H1 (cell line): Measurements from ENCODE around the gene CAMK2G. TPM values are rescaled to one million over a fixed set of nuclear protein-coding genes. Genes with fewer than 3 reads are reported as not detected.

Source experiments
- CTCF ChIA-PET: fragments of 300-600 bp; sonication (Branson Sonifier 250); formaldehyde crosslinking; loops from one replicate; lab custom pipeline; 2021; ENCODE audit not compliant: partially characterized antibody; lab: Charles Lee
- POLR2A ChIA-PET: fragments of 300-600 bp; sonication (Branson Sonifier 250); formaldehyde crosslinking; loops from one replicate; lab custom pipeline; 2021; ENCODE audit warnings: inconsistent platforms; ENCODE audit not compliant: partially characterized antibody; lab: Charles Lee
- DNase-seq, 2 experiments: peaks; one replicate each; pipeline versions ENCODE4 v3.0.0 to v3.0.0-alpha.2; 2010 to 2022; ENCODE audit warnings: low spot score in 2 of 2, low read depth in 1 of 2, mixed read lengths in 1 of 2
- FAIRE-seq: peaks from 2 replicates; lab custom pipeline; 2011; peaks lifted over from hg19 to GRCh38; lab: Jason Lieb, UNC
- H2AFZ ChIP-seq: 2 replicates; pipeline ENCODE4 v1.8.1; 2012; ENCODE audit warnings: low read length, inconsistent platforms
- H2AK5ac ChIP-seq: 2 replicates; pipeline ENCODE4 v1.6.1; 2013; ENCODE audit warnings: low read depth, low read length
- H2BK120ac ChIP-seq: replicated peaks from 2 replicates; pipeline ENCODE3; 2013; ENCODE audit warnings: low read depth, low read length, inconsistent platforms
- H2BK12ac ChIP-seq: 2 replicates; pipeline ENCODE4 v1.6.1; 2013; ENCODE audit warnings: low read depth, low read length
- H2BK15ac ChIP-seq: 2 replicates; pipeline ENCODE4 v1.6.1; 2013; ENCODE audit warnings: low read length
- H2BK20ac ChIP-seq: 2 replicates; pipeline ENCODE4 v1.6.1; 2013; ENCODE audit warnings: low read length
- H2BK5ac ChIP-seq: 2 replicates; pipeline ENCODE4 v1.6.1; 2013; ENCODE audit warnings: low read depth, low read length
- H3K14ac ChIP-seq: 2 replicates; pipeline ENCODE4 v1.6.1; 2013; ENCODE audit warnings: inconsistent platforms; ENCODE audit not compliant: insufficient read length
- H3K18ac ChIP-seq: 2 replicates; pipeline ENCODE4 v1.6.1; 2013; ENCODE audit warnings: low read length; ENCODE audit errors: extremely low read depth
- H3K23ac ChIP-seq: 2 replicates; pipeline ENCODE4 v1.6.1; 2013; ENCODE audit warnings: inconsistent platforms; ENCODE audit not compliant: insufficient read length
- H3K23me2 ChIP-seq: 2 replicates; pipeline ENCODE4 v1.6.1; 2013; ENCODE audit warnings: low read depth, low read length
- H3K27ac ChIP-seq: 2 replicates; pipeline ENCODE4 v1.6.1; 2011; ENCODE audit warnings: low read depth, low read length, inconsistent platforms
- H3K27me3 ChIP-seq, 4 experiments: replicated peaks in 1 of 4; 1 replicate in 1 of 4; 2 replicates in 3 of 4; pipeline versions ENCODE4 v1.6.1 to v1.8.1; 2011 to 2013; ENCODE audit warnings: low read length in 3 of 4, mild to moderate bottlenecking in 3 of 4, inconsistent platforms in 2 of 4, mixed read lengths in 2 of 4, moderate library complexity in 1 of 4; ENCODE audit not compliant: control insufficient read depth in 3 of 4, insufficient read depth in 3 of 4; ENCODE audit errors: extremely low read depth in 1 of 4
- H3K36me3 ChIP-seq, 4 experiments: 2 replicates each; pipeline versions ENCODE4 v1.6.1 to v1.8.1; 2011 to 2013; ENCODE audit warnings: mild to moderate bottlenecking in 4 of 4, low read length in 3 of 4, moderate library complexity in 2 of 4, control low read depth in 1 of 4, inconsistent platforms in 1 of 4; ENCODE audit not compliant: insufficient read depth in 4 of 4, control insufficient read depth in 2 of 4
- H3K4ac ChIP-seq: replicated peaks from 2 replicates; pipeline ENCODE3; 2013; ENCODE audit warnings: low read length, low read depth, mixed read lengths, inconsistent platforms; ENCODE audit not compliant: insufficient read length
- H3K4me1 ChIP-seq, 4 experiments: replicated peaks in 1 of 4; 1 replicate in 1 of 4; 2 replicates in 3 of 4; pipeline versions ENCODE4 v1.6.1 to v1.8.1; 2011 to 2013; ENCODE audit warnings: low read length in 3 of 4, inconsistent platforms in 2 of 4, mixed read lengths in 1 of 4; ENCODE audit not compliant: insufficient read depth in 4 of 4, control insufficient read depth in 3 of 4
- H3K4me2 ChIP-seq, 2 experiments: 2 replicates each; pipeline versions ENCODE4 v1.6.1 to v1.8.1; 2011 to 2013; ENCODE audit warnings: low read depth in 2 of 2, low read length in 2 of 2, control low read depth in 1 of 2, inconsistent platforms in 1 of 2, mild to moderate bottlenecking in 1 of 2; ENCODE audit not compliant: insufficient read depth in 1 of 2
- H3K4me3 ChIP-seq, 4 experiments: fragments of 200-600, 300-600 bp in 1 of 4; sonication (generic), shearing (Covaris generic), sonication (Bioruptor Twin) in 1 of 4; 2 replicates each; pipeline versions ENCODE4 v1.5.1 to v1.8.1; 2011 to 2016; ENCODE audit warnings: low read length in 4 of 4, low read depth in 3 of 4, control low read depth in 2 of 4, inconsistent platforms in 2 of 4, mild to moderate bottlenecking in 2 of 4, mixed read lengths in 1 of 4, moderate library complexity in 1 of 4; ENCODE audit not compliant: insufficient read depth in 2 of 4; ENCODE audit errors: extremely low read depth in 1 of 4
- H3K56ac ChIP-seq: replicated peaks from 2 replicates; pipeline ENCODE3; 2013; ENCODE audit warnings: low read depth, mild to moderate bottlenecking, mixed read lengths, low read length, inconsistent platforms; ENCODE audit not compliant: insufficient read length
- H3K79me1 ChIP-seq: 2 replicates; pipeline ENCODE4 v1.6.1; 2013; ENCODE audit warnings: low read depth, low read length, control low read depth
- H3K79me2 ChIP-seq, 2 experiments: 2 replicates each; pipeline versions ENCODE4 v1.6.1 to v1.8.1; 2012 to 2013; ENCODE audit warnings: low read length in 2 of 2, mild to moderate bottlenecking in 2 of 2, inconsistent platforms in 1 of 2; ENCODE audit not compliant: insufficient read depth in 2 of 2, control insufficient read depth in 1 of 2
- H3K9ac ChIP-seq, 4 experiments: replicated peaks in 1 of 4; 1 replicate in 1 of 4; 2 replicates in 3 of 4; pipeline versions ENCODE4 v1.6.1 to v1.8.1; 2011 to 2013; ENCODE audit warnings: low read depth in 3 of 4, low read length in 3 of 4, control low read depth in 2 of 4, mild to moderate bottlenecking in 2 of 4, moderate library complexity in 2 of 4, inconsistent platforms in 1 of 4; ENCODE audit errors: extremely low read depth in 1 of 4
- H3K9me3 ChIP-seq, 2 experiments: 2 replicates each; pipeline versions ENCODE4 v1.6.1 to v1.8.1; 2012 to 2013; ENCODE audit warnings: mild to moderate bottlenecking in 2 of 2, moderate library complexity in 2 of 2, control low read depth in 1 of 2, inconsistent platforms in 1 of 2, low read depth in 1 of 2, low read length in 1 of 2, mixed read lengths in 1 of 2; ENCODE audit not compliant: insufficient read depth in 2 of 2
- H4K20me1 ChIP-seq, 2 experiments: replicated peaks in 1 of 2; 2 replicates each; pipeline versions ENCODE3 to v1.8.1; 2011 to 2013; ENCODE audit warnings: inconsistent platforms in 2 of 2, low read length in 2 of 2, mild to moderate bottlenecking in 1 of 2; ENCODE audit not compliant: insufficient read depth in 2 of 2, control insufficient read depth in 1 of 2
- H4K5ac ChIP-seq: 2 replicates; pipeline ENCODE4 v1.6.1; 2013; ENCODE audit warnings: low read length, low read depth, mixed read lengths, inconsistent platforms; ENCODE audit not compliant: insufficient read length
- H4K8ac ChIP-seq: 2 replicates; pipeline ENCODE4 v1.8.0; 2013; ENCODE audit warnings: mild to moderate bottlenecking, moderate library complexity, low read length, inconsistent platforms; ENCODE audit not compliant: insufficient read depth; ENCODE audit errors: extremely low read depth
- H4K91ac ChIP-seq: replicated peaks from 2 replicates; pipeline ENCODE3; 2013; ENCODE audit warnings: low read length, mixed read lengths, inconsistent platforms; ENCODE audit not compliant: insufficient read length
- BRCA1 ChIP-seq: IDR thresholded peaks from 2 replicates; pipeline ENCODE4 v1.6.1; 2012; ENCODE audit warnings: low read depth, low read length, improper control_type of control experiment
- SIRT6 ChIP-seq: IDR thresholded peaks from one replicate; pipeline ENCODE4 v1.7.1; 2012; ENCODE audit warnings: low read length, inconsistent platforms
- TAF7 ChIP-seq: optimal IDR thresholded peaks from 2 replicates; pipeline ENCODE3; 2011; ENCODE audit warnings: low read depth, mild to moderate bottlenecking, inconsistent platforms, low read length, moderate library complexity, borderline replicate concordance
- WGBS, 2 experiments: shearing (Covaris generic) in 1 of 2; methylation state at CpG; one replicate each; pipeline versions ENCODE4 v1.1.6 to v1.1.7; 2013 to 2015; ENCODE audit warnings: low lambda C conversion rate in 2 of 2, mixed read lengths in 2 of 2, inconsistent platforms in 1 of 2, low coverage in 1 of 2, missing lambda C conversion rate in 1 of 2; ENCODE audit not compliant: insufficient replicate concordance in 2 of 2, insufficient coverage in 1 of 2, insufficient read length in 1 of 2; ENCODE audit errors: extremely low coverage in 1 of 2, missing lambda C conversion rate in 1 of 2; 5-methylcytosine and 5-hydroxymethylcytosine counted together
- polyA plus RNA-seq, 7 experiments: library from polyadenylated mRNA; depleted of rRNA in 3 of 7; stranded (reverse) in 5 of 7; unstranded in 2 of 7; fragments of >200 nt in 5 of 7; fragments of 200-250 nt in 2 of 7; gene quantifications; 1 replicate in 5 of 7; 2 replicates in 1 of 7; 4 replicates in 1 of 7; pipeline versions ENCODE4 v1.2.1 to v1.2.3, GENCODE V29; 2011 to 2013; ENCODE audit warnings: missing spikeins in 2 of 7, mixed read lengths in 2 of 7
- total RNA-seq: library from RNA; stranded (reverse); fragmentation: NEBNext Ultra II Directional; extraction: Animal tissue kit (Norgen Biotek cat#: 25700); gene quantifications from 2 replicates; pipeline ENCODE4 v1.2.1, GENCODE V29; 2021
- TF ChIP-seq, protein P1 (sequence below): IDR thresholded peaks from 2 replicates; pipeline ENCODE4 v1.6.1; 2012; ENCODE audit warnings: inconsistent platforms

The CAMK2G gene
- total and polyA plus RNA-seq, 2 of the 8 experiments (the other 6 are each of a cell fraction or from before 2014, with no cell fraction given) = 28.9 to 31.7 TPM

DNA sequence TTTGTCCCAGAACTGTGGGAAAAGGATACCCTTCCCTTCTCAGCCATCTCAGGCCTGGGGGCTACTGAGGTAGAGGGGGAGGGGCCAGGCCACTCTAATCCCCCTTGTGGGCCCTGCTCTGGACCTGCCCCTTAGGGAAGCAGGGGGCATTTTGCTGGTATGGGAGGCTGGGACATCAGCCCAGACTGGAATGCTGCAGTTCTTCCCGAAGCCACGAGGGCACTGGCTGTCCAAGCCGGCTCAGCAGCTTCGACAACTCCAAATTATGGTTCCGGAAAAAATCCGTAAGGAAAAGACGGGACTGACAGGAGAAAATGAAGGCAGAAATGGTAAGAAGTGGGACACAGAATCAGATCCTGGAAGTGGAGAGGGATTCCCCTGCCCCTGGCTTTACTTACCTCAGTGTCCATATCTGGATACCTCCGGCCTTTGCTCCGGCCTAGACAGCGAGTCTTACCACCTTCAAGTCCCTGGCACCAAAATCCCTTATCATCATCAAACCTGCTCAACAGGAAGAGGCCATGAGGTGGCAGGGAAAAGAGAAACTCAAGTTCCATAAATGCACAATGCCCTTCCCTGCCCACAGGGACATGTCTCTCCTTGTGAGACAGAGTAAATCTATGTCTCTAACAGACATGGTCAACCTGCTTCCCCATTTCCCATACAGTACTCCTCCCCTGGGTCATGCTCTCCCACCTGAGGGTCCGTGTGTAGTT, 71.9 kb downstream of the CAMK2G start:
- Histone ChIP-seq H3K9me3 (no peaks in the 10 kb centered on the region), H3K4me3 (no peak overlapping the region), H3K36me3 (peaks cover 5 to 35% (median 29%) of the 10 kb centered on the region in 4 experiments; a peak in 7 of 8 replicates), H3K18ac (no peak overlapping the region), H3K4ac (no peak overlapping the region), H3K27ac (no peak overlapping the region), H3K23me2 (no peaks in the 10 kb centered on the region), H4K91ac (no peak overlapping the region), H4K5ac (no peak overlapping the region), H2BK120ac (no peak overlapping the region), H2AK5ac (no peak overlapping the region), H2BK5ac (no peak overlapping the region), H2AFZ (no peak overlapping the region), H3K27me3 (no peaks in the 10 kb centered on the region), H3K79me2 (no peaks in the 10 kb centered on the region), H3K56ac (no peak overlapping the region), H2BK20ac (no peak overlapping the region), H2BK15ac (no peak overlapping the region), H4K8ac (no peak overlapping the region), H3K23ac (no peak overlapping the region), H3K14ac (no peak overlapping the region), H2BK12ac (no peak overlapping the region), H3K4me2 (no peak overlapping the region), H3K79me1 (0 out of 2 replicates have a peak, but pooled peaks cover 2% of the 10 kb centered on the region), H3K9ac (no peak overlapping the region), H3K4me1 (no peaks in the 10 kb centered on the region), H4K20me1 (peaks cover 0 to 17% of the 10 kb centered on the region in 2 experiments)
- DNase-seq (no peak), FAIRE-seq (no peak)
- 93% methylated on average over 11 of the region's 11 CpGs; no CpG with 5 or more reads in 1 of the 2 experiments for WGBS, 2 experiments
- TF ChIP-seq, protein P1, sequence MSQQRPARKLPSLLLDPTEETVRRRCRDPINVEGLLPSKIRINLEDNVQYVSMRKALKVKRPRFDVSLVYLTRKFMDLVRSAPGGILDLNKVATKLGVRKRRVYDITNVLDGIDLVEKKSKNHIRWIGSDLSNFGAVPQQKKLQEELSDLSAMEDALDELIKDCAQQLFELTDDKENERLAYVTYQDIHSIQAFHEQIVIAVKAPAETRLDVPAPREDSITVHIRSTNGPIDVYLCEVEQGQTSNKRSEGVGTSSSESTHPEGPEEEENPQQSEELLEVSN = no peak
- TF ChIP-seq SIRT6 (no peak), BRCA1 (no peak), TAF7 (no peak)
- CTCF ChIA-PET = interaction anchor here (1.1 kb wide), 1 partner anchor 13 kb away, joined by 3 read pairs; no protein-coding TSS in a partner anchor
- POLR2A ChIA-PET = interaction anchor here (11.1 to 12.1 kb wide), 2 partner anchors 5 to 6 kb away, joined by 137 read pairs; partner anchors contain the start of gene NDST2
